Colon (tissue), 2 donors: ENCODE results near the gene CEP55.

Experiments used
- FAIRE-seq: peaks from 2 replicates; lab custom pipeline; 2012; peaks lifted over from hg19 to GRCh38; lab: Jason Lieb, UNC
- donor health status: control.
- donor health status: control.

CEP55 gene

GRCh38 chr10:93469454-93469853, 27.0 kb upstream of the CEP55 start:
- FAIRE-seq = no peak

GRCh38 chr10:93471110-93471651, 25.2 kb upstream of the CEP55 start:
- FAIRE-seq = no peak

- no peak for FAIRE-seq
These were observed 23.3 kb upstream of the CEP55 start for GRCh38 chr10:93473161-93473560.

GRCh38 chr10:93473804-93474472, 22.5 kb upstream of the CEP55 start:
- no peak for FAIRE-seq

GRCh38 chr10:93475227-93475626, 21.2 kb upstream of the CEP55 start:
- FAIRE-seq = no peak

- FAIRE-seq = no peak
These were observed 20.5 kb upstream of the CEP55 start for GRCh38 chr10:93475871-93476270.

GRCh38 chr10:93476756-93477155, 19.7 kb upstream of the CEP55 start:
- FAIRE-seq = no peak

GRCh38 chr10:93478873-93479272, 17.5 kb upstream of the CEP55 start:
- FAIRE-seq = no peak

- no peak for FAIRE-seq
These were observed 14.7 kb upstream of the CEP55 start for GRCh38 chr10:93481637-93482144.

GRCh38 chr10:93482145-93482834, 14.1 kb upstream of the CEP55 start, which contains the start of gene MYOF:
MYOF (minus strand) TSS chr10:93482334; CDS start chr10:93482194, 140 bp downstream.
- no peak for FAIRE-seq

GRCh38 chr10:93485690-93486089, 10.7 kb upstream of the CEP55 start:
- no peak for FAIRE-seq

GRCh38 chr10:93488956-93489528, 7.4 kb upstream of the CEP55 start:
- FAIRE-seq = no peak

- FAIRE-seq = no peak
These were observed 4.8 kb upstream of the CEP55 start for GRCh38 chr10:93491602-93492121.

- FAIRE-seq = no peak
These were observed 3.2 kb upstream of the CEP55 start for GRCh38 chr10:93493162-93493561.

GRCh38 chr10:93494494-93494893, 1.9 kb upstream of the CEP55 start:
- FAIRE-seq = no peak

- FAIRE-seq = no peak
These were observed 624 bp upstream of the CEP55 start for GRCh38 chr10:93495654-93496321.

GRCh38 chr10:93498166-93498565, 1.8 kb downstream of the CEP55 start:
- FAIRE-seq = no peak

GRCh38 chr10:93501650-93502049, 5.2 kb downstream of the CEP55 start:
- no peak for FAIRE-seq

- no peak for FAIRE-seq
These were observed 6.7 kb downstream of the CEP55 start for GRCh38 chr10:93503075-93503474.

GRCh38 chr10:93505075-93505474, 8.7 kb downstream of the CEP55 start:
- no peak for FAIRE-seq

GRCh38 chr10:93509816-93510215, 13.4 kb downstream of the CEP55 start:
- FAIRE-seq = no peak

- FAIRE-seq = no peak
These were observed 16.2 kb downstream of the CEP55 start for GRCh38 chr10:93512565-93512964.
